GM20000 (cell line): ENCODE data around the gene WNT4.

Source experiments
- DNase-seq: peaks from one replicate; pipeline ENCODE4 v3.0.0; 2012; ENCODE audit warnings: low spot score
- TF ChIP-seq, protein P1 (sequence below): IDR thresholded peaks from 2 replicates; pipeline ENCODE4 v1.5.1; 2012; ENCODE audit warnings: mild to moderate bottlenecking, control low read depth; ENCODE audit errors: extremely low read depth, missing control alignments

WNT4 gene

DNA sequence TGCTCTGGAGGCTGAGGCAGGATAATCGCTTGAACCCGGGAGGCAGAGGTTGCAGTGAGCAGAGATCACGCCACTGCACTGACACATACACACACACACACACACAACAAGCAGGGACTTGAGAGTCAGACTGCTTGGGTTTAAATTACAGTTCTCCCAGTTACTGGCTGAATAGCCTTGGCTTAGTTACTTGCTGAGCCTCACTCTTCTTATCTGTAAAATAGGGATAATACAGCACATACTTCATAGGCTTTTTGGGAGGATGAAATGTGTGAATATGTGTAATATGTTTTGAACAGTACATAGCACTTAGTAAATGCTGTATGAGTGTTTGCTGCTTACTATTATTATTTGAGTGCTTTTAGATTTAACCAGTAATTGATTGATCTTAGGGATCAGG lies 66.6 kb downstream of the WNT4 start:
- TF ChIP-seq, protein P1, sequence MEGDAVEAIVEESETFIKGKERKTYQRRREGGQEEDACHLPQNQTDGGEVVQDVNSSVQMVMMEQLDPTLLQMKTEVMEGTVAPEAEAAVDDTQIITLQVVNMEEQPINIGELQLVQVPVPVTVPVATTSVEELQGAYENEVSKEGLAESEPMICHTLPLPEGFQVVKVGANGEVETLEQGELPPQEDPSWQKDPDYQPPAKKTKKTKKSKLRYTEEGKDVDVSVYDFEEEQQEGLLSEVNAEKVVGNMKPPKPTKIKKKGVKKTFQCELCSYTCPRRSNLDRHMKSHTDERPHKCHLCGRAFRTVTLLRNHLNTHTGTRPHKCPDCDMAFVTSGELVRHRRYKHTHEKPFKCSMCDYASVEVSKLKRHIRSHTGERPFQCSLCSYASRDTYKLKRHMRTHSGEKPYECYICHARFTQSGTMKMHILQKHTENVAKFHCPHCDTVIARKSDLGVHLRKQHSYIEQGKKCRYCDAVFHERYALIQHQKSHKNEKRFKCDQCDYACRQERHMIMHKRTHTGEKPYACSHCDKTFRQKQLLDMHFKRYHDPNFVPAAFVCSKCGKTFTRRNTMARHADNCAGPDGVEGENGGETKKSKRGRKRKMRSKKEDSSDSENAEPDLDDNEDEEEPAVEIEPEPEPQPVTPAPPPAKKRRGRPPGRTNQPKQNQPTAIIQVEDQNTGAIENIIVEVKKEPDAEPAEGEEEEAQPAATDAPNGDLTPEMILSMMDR = no peak

DNA sequence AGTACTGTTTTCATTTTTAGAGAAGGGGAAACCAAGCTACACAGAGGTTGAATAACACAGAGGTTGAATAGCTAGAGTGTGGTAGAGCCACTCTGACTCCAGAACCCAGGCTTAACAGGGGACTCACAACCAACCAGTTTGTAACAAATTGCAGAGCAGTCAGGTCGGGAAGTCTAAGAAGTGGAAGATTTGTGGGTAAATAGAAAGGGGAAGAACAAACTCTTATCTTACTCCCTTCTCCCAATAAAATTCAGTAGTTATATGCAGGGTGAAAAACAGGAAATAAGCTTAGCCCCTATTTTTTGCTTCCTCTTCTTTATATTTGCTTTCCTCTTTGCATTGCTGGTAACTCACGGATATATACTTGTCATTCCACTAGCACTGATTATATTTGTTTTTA lies 67.2 kb downstream of the WNT4 start:
- no peak for DNase-seq
- TF ChIP-seq, protein P1 = no peak

More for the DNA sequence above, 66.6 kb downstream of the WNT4 start:
- DNase-seq = no peak

GRCh38 chr1:22074803-22075202 lies 68.1 kb downstream of the WNT4 start:
- TF ChIP-seq, protein P1 = no peak
- no peak for DNase-seq

DNA sequence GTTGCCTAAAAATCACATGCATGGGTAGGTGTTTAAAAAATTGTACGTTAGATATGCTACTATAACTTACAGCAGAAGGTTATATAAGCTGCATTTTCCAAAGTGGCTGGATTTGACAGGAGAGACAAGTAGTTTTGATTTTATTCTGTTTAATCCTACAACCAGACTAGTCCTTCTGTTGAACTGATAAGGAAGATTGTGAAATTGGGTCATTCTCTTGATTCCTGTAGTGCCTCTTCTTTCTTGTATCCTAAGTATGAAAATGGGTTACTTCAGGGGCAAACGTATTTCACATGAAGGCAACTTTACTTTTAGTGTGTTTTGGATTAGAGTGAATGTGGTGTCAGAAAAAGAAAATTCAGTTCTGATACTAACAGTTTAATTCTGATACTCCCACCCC lies 71.4 kb downstream of the WNT4 start:
- DNase-seq = no peak
- TF ChIP-seq, protein P1 = no peak
